Lower lobe of right lung (tissue), 2 donors: ENCODE measurements around the gene GSTM4. TPM values are rescaled to one million over a fixed set of nuclear protein-coding genes. Genes with fewer than 3 reads are reported as not detected.
"Not testable (repeated sequence)": the region's sequence is repeated elsewhere in the genome, so short reads cannot be mapped to it uniquely, and the experiment has no call there.

Source experiments
- ATAC-seq, 2 donors: fragments of 200-7000 bp; cut with Tn5 transposase; one replicate each; pipeline ENCODE4 v1.9.1; 2020 to 2022; ENCODE audit warnings: mild to moderate bottlenecking in 2 of 2, moderate library complexity in 2 of 2
- DNase-seq: peaks from one replicate; pipeline ENCODE4 v3.0.0-alpha.2; 2020
- H3K27ac ChIP-seq: fragments of 200-600 bp; one replicate; pipeline ENCODE4 v1.8.0; 2022
- H3K27me3 ChIP-seq: fragments of 200-600 bp; one replicate; pipeline ENCODE4 v1.8.0; 2022; ENCODE audit warnings: low read depth
- H3K36me3 ChIP-seq: fragments of 200-600 bp; one replicate; pipeline ENCODE4 v1.8.0; 2022; ENCODE audit warnings: mild to moderate bottlenecking
- H3K4me1 ChIP-seq: fragments of 200-600 bp; one replicate; pipeline ENCODE4 v1.8.0; 2022
- H3K4me3 ChIP-seq: fragments of 200-600 bp; one replicate; pipeline ENCODE4 v1.8.0; 2022; ENCODE audit warnings: mild to moderate bottlenecking
- H3K9me3 ChIP-seq: fragments of 200-600 bp; one replicate; pipeline ENCODE4 v1.8.0; 2022
- intact Hi-C: fragments of 100-400 bp; cut with DNase I; formaldehyde crosslinking; loops from one replicate; pipeline ENCODE4 v1.11.0; 2022
- total RNA-seq: library from RNA; stranded (reverse); fragmentation: NEBNext Ultra II Directional; extraction: Animal tissue kit (Norgen Biotek cat#: 25700); gene quantifications from one replicate; pipeline ENCODE4 v1.2.1, GENCODE V29; 2021
- TF ChIP-seq, protein P1 (sequence below): fragments of 200-600 bp; IDR thresholded peaks from one replicate; pipeline ENCODE4 v1.8.0; 2022; ENCODE audit warnings: antibody characterized with exemption, mild to moderate bottlenecking
- donor health status: DM: no; HTN: yes; CAD: no; lungs with severe emphysema.

Gene GSTM4
- total RNA-seq, 1 donor from 2014 or later, result 15.7 TPM

- TF ChIP-seq, protein P1, sequence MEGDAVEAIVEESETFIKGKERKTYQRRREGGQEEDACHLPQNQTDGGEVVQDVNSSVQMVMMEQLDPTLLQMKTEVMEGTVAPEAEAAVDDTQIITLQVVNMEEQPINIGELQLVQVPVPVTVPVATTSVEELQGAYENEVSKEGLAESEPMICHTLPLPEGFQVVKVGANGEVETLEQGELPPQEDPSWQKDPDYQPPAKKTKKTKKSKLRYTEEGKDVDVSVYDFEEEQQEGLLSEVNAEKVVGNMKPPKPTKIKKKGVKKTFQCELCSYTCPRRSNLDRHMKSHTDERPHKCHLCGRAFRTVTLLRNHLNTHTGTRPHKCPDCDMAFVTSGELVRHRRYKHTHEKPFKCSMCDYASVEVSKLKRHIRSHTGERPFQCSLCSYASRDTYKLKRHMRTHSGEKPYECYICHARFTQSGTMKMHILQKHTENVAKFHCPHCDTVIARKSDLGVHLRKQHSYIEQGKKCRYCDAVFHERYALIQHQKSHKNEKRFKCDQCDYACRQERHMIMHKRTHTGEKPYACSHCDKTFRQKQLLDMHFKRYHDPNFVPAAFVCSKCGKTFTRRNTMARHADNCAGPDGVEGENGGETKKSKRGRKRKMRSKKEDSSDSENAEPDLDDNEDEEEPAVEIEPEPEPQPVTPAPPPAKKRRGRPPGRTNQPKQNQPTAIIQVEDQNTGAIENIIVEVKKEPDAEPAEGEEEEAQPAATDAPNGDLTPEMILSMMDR, result no peak
- H3K36me3 ChIP-seq, result peaks cover 5% of the 10 kb centered on the region
- intact Hi-C loops, result no loop called here
- ATAC-seq (no peak), DNase-seq (no peak)
- H3K4me3 ChIP-seq, result no peak overlapping the region
- no peaks in the 10 kb centered on the region for H3K4me1 ChIP-seq
- no peaks in the 10 kb centered on the region for H3K27me3 ChIP-seq
- H3K9me3 ChIP-seq, result no peaks in the 10 kb centered on the region
- no peak overlapping the region for H3K27ac ChIP-seq
Measured at GRCh38 chr1:109677459-109677858, 21.6 kb downstream of the GSTM4 start.

DNA sequence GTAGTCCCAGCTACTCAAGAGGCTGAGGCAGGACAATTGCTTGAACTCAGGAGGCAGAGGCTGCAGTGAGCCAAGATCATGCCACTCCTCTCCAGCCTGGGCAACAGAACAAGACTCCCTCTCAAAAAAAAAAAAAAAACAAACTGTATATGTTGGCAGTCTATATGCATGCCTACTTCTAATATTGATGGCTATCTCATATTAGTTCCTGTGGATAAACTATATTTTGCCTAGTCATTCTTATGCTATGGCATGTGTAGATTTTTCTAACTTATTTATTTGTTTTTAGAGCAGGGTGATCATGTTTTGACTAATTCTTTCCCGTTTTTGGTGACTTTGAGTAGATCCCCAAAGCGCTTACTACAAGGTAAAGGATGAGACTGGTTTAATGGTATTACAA lies 22.7 kb downstream of the GSTM4 start:
- H3K4me1 ChIP-seq, DNase-seq, intact Hi-C loops, H3K9me3 ChIP-seq, H3K27me3 ChIP-seq, H3K4me3 ChIP-seq, H3K36me3 ChIP-seq, ATAC-seq, H3K27ac ChIP-seq: not testable (repeated sequence)

- H3K4me3 ChIP-seq, intact Hi-C loops, ATAC-seq, H3K9me3 ChIP-seq, H3K27ac ChIP-seq, DNase-seq, H3K36me3 ChIP-seq, H3K27me3 ChIP-seq, H3K4me1 ChIP-seq: not testable (repeated sequence)
Measured at GRCh38 chr1:109684777-109685176, 28.9 kb downstream of the GSTM4 start.

DNA sequence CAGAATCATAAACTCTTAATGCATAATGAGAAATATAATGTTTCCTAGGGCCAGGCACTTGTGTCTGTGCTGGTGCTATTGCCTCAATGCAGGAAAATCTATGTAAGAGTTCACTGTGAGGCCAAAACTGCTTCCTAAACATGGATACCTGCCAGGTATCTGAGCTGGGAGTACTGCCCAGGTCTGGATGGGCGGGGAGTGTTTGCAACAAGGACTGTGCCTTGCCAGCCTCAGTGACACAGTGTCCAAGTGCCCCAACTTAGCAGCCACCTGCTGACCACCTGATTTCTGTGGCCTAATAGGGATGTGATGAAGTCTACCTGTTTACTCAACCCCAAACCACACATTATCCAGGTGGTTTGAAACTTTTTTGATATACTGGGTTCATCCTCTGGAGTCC lies 29.5 kb downstream of the GSTM4 start:
- H3K27me3 ChIP-seq, DNase-seq, H3K4me1 ChIP-seq, H3K4me3 ChIP-seq, H3K27ac ChIP-seq, H3K9me3 ChIP-seq, H3K36me3 ChIP-seq, intact Hi-C loops: not testable (repeated sequence)
- ATAC-seq, result peak in 1 of 2 donors; percentile 22

DNA sequence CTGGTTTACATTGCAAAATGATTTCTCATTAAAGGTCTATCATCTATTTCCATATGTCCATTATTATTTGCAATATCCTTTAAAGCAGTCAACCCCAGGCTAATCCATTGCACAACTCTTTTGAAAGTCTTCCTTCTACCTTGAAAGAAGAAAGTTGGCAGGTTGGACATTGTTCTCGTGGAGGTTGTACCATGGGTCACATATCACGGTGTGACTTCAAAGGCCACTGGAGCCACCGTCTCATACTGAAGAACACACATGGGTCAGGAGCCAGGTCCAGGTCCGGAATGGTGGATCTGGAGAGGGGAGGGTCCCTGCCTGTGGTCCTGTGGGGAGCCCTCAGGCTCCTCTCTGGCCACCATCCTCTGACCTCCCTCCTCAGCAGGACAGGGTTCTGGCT lies 30.0 kb downstream of the GSTM4 start:
- H3K27ac ChIP-seq, intact Hi-C loops, DNase-seq, H3K4me3 ChIP-seq, H3K9me3 ChIP-seq, H3K36me3 ChIP-seq, H3K4me1 ChIP-seq, ATAC-seq, H3K27me3 ChIP-seq: not testable (repeated sequence)

DNA sequence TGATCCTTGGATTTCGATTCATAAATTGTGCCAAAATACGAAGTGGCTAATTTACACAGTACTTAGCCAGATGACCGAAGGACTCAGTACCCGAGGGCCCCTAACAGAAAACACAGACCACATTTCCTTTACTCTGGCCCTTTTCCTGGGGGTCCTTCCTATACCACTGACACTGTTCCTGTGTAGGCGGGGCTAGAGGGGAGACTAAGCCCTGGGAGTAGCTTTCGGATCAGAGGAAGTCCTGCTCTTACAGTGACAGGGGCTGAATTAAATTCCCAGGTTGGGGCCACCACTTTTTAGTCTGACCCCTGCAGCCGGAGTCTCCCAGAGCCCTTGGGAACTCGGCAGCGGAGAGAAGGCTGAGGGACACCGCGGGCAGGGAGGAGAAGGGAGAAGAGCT lies 31.2 kb downstream of the GSTM4 start:
- DNase-seq, H3K4me3 ChIP-seq, H3K36me3 ChIP-seq, H3K9me3 ChIP-seq, intact Hi-C loops, H3K27me3 ChIP-seq, H3K4me1 ChIP-seq, H3K27ac ChIP-seq: not testable (repeated sequence)
- ATAC-seq, result peak in 1 of 2 donors; percentile 43

DNA sequence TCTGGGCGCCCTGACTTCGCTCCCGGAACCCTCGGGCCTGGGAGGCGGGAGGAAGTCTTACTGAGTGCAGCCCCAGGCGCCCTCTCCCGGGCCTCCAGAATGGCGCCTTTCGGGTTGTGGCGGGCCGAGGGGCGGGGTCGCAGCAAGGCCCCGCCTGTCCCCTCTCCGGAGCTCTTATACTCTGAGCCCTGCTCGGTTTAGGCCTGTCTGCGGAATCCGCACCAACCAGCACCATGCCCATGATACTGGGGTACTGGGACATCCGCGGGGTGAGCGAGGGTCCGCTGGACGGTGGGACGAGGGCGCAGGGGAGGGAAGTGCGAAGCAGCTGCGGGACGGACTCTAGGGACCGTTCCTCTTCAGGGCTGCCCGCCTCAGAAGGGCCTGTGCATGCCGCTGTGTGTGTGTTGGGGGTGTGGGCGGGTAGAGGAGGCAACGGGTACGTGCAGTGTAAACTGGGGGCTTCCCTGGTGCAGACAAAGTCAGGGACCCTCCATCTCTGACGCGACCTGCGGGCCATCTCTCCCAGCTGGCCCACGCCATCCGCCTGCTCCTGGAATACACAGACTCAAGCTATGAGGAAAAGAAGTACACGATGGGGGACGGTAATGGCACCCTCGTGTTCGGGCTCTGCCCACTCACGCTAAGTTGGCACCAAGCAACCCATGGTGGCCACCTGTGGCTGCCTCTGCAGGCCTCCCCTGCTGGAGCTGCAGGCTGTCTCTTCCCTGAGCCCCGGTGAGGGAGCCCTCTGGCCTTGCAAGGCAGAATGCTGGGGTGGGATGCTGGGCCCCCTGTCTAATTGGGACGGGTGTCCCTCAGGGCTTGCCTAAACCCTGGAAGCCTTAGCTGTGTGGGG lies 32.0 kb downstream of the GSTM4 start, which contains the start of gene GSTM1:
GSTM1 (plus strand) TSS at position 177 of the 859 bp plus-strand sequence; CDS start at position 234, 57 bp downstream.
- TF ChIP-seq, protein P1, result no peak
- Histone ChIP-seq H3K27me3 (no peaks in the 10 kb centered on the region), H3K9me3 (no peaks in the 10 kb centered on the region), H3K4me3 (no peak within 1 kb of the TSS), H3K36me3 (no peaks in the 10 kb centered on the region), H3K4me1 (no peaks in the 10 kb centered on the region), H3K27ac (no peak within 1 kb of the TSS)
- ATAC-seq (peak in 1 of 2 donors; percentile 99), DNase-seq (no peak)
- intact Hi-C loops, result no loop called here

- no peak for DNase-seq
- no peak overlapping the region for H3K27ac ChIP-seq
- H3K36me3 ChIP-seq, result no peaks in the 10 kb centered on the region
- ATAC-seq, result no peak
- H3K4me1 ChIP-seq, result no peaks in the 10 kb centered on the region
- no peaks in the 10 kb centered on the region for H3K9me3 ChIP-seq
- TF ChIP-seq, protein P1, result no peak
- intact Hi-C loops, result no loop called here
- H3K27me3 ChIP-seq, result no peaks in the 10 kb centered on the region
- no peak overlapping the region for H3K4me3 ChIP-seq
Measured at GRCh38 chr1:109689844-109690405, 34.0 kb downstream of the GSTM4 start.
